SK-N-DZ (cell line): Measurements from ENCODE around the gene CNNM2.
"Not testable (repeated sequence)": the region's sequence is repeated elsewhere in the genome, so short reads cannot be mapped to it uniquely, and the experiment has no call there.

Experiments
- DNase-seq: peaks from one replicate; pipeline ENCODE4 v3.0.0-alpha.2; 2015; ENCODE audit warnings: low spot score

The CNNM2 gene

DNA sequence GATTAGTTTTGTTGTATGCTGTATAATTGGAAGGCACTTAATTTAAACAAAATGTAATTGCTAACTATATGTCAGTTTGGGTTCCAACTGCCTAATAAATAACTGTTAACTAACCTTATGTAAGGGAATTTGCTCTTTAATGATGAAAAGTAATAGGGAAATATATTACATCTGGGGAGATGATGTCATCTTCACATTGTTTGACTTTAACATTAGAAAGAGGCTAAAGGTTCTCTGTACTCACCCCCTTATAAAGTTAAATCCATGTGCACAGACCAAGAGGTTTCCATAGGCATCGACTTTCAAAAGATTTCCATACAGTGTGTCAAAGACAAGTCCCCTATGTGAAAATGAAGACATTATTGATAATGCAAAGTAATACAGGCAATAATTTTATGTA is 187.4 kb downstream of the CNNM2 start:
- DNase-seq: no peak

DNA sequence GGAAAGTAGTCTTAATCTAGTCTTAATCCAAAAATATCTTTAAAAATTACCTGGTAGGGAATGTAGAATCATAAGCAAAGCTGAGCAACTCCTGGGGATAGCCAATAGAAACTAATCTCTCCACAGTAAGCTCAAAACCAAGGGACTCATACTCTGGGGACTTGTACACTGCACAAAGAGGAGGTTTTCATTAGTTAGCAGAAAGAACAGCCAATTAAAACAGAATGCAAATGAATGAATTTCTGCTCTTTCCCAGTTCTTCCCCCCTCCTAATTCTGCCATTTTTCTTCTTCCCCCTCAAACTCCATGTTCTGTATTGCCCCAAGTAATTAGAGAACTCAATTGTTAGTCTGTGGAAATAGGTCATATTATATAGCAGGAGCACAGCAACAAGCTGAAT is 188.4 kb downstream of the CNNM2 start:
- DNase-seq: no peak

DNA sequence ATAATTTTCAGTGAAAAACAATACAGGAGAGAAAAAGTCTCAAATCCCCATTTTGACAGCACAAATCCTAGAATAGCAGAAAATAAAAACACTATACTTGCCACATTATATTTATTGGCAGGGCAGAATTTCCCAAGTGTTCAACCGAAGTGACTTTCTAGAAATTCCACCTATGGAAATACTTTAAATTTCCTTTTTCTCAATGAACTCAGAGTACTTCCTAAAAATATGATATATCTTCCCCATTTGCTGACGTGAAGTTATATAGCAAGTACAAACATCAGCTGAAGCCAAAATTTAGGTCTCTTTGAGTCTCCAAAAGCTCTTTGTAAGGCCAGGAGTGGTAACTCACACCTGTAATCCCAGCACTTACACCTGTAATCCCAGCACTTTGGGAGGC is 191.7 kb downstream of the CNNM2 start:
- DNase-seq: no peak

DNA sequence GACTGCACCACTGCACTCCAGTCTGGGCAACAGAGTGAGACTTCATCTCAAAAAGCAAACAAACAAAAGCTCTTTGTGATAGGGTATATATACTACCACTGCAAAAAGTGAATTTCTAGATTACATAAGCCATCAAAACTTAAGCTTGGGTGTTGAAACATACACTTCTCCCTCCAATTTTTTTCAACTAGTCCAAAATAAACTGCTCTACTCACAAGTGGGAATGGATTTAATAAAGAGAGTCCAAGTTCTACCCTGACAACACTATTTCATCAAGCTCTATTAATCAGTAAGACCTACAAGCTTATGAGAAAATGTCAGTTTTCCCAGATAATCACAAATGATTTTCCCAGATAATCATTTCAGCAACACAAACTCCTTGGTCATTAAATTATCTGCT is 192.3 kb downstream of the CNNM2 start:
- no peak for DNase-seq

DNA sequence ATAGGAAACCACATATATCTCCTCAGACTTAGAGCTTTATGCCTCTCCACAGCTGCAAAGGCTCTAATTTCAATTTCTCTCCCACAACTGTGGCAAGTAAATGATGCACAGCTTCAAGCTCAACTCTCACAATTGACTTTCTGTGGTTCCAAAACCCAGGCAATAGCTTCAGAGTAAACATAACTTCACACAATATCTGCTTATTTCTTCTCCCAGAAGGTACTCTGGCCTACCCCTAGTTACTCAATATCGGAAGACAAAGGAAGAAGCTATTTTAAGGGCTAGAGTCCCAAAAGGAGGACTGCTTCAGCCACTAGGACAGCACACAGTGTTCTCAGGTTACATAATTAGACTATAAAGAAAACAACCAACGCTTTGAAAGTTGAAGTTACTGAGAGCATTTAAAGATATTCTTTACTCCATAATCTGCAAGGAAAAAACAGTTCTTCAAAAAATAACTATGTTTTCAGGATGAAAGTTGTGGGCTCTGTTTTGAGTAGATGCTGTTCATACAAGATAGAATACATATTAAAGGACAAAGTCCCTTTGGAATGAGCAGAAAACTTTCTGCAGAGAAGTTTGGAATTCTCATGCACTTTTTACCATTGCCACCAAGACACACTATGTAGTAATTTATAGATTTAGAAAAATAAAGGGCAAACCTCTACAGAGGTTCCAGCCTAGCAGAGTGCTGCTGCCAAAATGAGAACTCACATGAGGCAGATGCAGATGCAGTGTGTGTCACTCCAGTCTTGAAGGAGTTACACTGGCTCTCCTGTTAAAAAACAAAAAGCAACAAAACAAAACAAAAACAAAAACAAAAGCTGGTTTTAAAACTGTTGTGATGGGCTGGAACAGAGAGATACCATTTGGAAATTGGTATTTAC is 193.2 kb downstream of the CNNM2 start:
- DNase-seq: no peak

DNA sequence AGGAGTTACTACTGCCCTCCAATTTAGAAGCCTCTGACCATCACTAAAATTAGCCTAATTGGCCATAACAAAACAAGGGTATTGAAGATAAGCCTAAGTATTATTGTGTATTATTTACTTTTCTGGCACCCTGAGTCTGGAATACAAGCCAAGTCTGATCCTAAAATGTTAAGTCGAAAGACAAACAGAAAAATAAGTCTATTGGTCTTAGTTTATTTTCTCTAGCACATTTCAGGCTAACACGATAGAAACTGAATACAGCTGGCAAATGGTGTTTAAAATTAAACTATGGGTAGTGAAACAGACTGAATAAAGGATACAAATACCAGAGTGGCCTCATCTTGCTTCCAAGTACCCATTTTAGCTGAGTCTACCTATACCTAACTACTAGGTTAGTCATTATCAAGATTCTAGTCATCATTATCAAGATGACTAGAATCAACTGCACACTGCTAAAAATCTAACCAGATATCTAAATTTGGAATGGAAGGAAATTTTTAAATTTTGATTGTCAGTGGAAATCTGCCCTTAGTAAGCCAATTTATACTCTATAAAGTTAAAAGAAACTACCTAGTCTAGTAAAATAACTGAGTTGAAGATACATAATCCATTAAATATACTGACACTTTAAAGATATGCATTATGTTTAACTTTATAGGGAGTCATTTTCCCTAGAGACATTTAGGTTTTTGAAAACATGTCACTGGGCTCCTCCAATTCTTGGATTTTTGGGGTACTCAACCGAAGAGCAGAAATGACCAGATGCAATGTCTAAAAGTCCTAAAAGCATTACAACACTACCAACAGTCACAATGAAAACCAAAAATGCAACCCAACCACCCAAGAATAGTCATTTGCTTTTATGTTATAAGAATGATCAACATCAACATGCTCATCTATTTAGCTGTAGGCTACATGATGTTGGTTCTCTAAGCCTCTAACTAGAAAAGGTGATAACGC is 194.1 kb downstream of the CNNM2 start:
- DNase-seq: no peak

DNA sequence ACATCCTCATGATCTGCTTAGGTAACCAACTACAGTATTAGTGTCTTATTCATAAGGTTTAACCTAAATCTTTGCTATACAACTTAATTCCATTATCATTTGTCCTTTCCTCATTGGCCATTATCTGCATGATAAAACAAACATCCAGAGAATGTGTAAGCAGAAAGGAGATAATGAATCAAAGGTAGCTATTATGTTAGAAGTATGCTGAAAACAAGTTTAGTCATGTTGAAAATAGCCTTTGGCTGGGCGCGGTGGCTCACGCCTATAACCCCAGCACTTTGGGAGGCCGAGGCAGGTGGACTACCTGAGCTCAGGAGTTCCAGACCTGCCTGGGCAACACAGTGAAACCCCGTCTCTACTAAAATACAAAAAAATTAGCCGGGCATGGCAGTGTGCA is 196.8 kb downstream of the CNNM2 start:
- DNase-seq: no peak

DNA sequence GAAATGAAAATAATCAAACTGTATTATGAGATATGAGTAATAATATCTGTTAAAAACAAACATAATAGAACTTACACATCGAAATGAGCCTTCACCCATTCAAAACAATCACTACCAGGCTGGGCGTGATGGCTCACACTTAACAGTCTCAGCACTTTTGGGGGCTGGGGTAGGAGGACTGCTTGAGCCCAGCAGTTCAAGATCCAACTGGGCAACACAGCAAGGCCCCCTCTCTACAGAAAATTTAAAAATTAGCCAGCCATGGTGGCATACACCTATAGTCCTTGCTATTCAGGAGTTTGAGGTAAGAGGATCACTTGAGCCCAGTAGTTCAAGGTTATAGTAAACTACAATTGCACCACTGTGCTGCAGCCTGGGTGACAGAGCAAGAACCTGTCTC is 199.2 kb downstream of the CNNM2 start:
- DNase-seq: no peak

DNA sequence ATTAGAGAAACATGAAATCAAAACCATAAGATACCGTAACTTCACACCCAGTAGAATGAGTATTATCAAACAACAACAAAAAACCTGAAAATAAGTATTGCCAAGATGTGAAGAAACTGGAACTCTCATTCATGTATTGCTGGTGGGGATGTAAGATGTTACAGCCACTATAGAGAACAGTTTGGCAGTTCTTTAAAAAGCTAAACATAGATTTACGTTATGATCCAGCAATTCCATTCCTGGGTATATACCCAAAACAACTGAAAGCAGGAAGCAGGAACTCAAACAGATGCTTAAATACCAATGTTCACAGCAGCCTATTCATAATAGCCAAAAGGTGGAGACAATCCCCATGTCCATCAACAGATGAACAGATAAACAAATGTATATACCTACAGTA is 202.5 kb downstream of the CNNM2 start:
- DNase-seq: no peak

DNA sequence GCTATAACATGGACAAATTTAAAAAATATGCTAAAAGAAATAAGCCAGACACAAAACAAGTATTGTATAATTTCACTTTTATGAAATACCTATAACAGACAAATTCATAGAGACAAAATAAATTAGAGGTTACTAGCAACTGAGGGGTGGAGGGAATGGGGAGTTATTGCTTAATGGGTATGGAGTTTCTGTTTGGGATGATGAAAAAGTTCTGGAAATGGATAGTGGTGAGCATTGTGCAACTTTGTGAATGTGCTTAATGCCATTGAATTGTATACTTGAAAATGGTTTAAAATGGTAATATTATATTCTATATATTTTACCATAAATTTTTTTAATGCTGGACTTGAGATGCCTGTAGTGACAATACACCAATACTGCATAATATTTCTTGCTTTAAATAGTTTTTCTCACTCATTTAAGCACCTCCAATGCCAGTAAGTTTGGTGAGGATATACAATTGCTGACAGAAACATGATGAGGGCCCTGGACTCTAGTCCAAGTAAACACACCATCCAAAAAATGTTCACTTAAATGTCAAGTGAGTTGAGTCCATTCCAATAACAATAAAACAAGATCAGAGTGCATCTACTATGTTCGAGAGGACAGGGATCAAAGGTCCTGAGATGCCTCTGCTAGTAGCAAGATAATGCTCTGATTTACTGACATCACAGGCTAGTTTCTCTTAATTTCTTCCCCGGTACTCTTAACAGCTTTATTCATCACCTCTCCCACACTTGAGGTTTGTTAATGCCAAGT is 203.1 kb downstream of the CNNM2 start:
- DNase-seq: no peak

DNA sequence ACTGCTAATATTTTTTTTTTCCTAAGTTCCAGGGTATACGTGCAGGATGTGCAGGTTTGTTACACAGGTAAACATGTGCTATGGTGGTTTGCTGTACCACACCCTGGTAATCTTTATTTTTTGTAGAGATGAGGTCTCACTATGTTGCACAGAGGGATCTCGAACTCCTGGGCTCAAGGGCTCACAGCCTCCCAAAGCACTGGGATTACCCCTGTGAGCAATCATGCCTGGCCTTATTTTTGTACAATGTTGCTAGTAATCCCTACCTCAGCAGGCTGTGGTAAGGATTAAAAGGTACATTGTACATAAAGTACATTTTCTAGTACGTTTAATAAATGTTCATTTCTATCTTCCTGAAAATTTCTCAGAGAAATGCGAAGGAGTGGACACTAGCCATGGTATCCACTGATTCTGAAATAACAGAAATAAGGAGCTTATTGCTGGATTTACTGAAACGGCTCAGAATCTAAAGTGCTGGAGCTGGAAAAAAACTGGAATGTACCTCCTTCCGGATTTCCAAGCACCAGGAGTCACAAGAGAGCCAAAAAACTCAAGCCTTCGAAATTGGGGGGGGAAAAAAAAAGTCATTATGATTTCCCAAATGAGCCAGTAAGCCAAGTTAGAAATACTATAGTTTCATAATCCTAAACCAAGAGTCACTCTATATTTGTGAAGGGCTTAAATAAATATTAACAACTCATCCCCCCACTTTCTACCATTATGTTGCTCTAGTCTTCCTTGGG is 205.4 kb downstream of the CNNM2 start:
- no peak for DNase-seq

DNA sequence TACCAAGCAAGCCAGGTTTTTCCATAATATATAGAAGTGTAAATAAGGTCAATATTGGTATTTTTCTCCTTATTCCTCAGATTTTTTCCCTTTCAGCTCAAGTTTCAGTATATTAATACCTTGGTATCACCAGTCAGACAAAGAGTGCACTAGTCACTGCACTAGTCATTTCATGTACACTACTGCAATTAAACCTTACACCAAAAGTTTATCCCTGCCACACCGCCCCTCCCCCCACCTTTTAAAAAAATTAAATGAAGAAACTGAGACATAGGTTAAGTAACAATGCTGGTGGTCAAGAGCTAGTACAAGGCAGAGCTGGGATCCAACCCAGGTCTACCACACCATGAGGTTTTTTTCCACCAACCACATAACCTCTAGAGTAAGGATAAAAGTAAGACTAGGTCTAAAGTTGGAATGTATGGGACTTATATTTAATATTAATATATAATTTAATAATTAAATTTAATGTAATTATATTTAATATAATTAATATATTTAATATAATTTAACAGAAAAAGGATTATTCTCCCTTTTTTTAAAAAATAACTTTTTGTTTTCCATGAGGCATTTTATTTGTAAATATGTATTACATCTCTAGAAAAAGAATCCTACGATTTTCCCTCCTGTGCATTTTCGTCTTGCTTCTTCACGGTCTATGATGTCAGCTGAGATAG is 206.5 kb downstream of the CNNM2 start:
- no peak for DNase-seq

DNA sequence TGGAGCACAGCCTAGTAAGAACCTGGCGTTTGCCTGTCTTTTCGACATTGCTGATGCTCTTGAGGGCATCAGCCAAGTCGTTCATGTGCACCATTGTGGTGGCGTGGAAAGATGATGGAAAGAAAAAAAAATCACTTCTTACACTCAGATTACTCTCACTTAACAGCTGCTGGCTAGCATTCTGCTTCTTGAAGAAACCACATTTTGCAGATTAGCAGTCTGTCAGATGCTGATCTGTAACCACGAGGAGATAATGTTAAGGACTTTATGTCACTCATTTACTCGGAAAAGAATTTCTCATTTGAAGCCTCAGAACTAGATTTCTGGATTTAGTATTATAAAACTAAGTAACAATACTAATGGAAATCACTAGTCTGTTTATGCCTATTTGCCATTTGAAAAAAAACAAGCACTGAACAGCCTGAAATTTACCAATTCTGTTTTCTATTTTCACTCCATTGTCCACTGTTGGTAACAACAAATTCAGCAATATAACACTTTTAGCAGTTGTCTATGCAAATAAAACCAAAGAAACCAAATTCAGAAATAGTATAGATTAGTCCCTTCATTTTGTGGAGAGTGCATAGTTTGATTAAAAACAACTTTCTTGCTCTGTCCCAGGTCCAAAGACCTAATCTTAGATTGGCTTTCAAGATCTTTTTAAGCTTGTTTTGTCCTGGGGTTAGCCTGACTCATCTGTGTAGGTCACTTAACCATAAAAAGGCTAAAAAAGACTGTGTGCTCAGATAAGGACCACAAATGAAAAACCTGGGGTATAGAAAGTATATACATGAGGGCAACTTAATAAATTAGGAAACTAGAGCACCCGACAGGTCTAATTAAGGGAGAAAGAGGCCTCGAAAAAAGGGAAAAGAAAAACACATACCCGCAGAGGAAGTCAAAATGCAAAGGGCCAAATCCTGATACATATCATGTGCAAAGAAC is 207.5 kb downstream of the CNNM2 start:
- DNase-seq: no peak

DNA sequence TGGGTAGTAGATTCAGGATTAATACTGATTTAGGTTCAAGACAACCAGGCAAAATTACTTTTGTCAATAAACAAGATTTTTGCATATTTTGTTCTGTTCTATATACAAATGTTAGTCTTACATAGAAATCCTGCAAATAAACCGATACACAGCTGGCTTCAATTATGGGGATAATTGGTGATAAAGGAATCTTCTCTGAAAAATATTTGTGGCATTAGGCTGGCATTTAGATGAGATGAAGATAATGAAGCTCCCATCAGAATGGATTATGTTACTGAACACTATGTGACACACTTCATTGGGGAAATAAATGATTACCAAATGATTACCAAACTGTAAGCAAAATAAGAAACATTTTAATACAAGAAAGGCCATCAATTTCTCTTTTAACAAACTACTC is 209.1 kb downstream of the CNNM2 start:
- no peak for DNase-seq

DNA sequence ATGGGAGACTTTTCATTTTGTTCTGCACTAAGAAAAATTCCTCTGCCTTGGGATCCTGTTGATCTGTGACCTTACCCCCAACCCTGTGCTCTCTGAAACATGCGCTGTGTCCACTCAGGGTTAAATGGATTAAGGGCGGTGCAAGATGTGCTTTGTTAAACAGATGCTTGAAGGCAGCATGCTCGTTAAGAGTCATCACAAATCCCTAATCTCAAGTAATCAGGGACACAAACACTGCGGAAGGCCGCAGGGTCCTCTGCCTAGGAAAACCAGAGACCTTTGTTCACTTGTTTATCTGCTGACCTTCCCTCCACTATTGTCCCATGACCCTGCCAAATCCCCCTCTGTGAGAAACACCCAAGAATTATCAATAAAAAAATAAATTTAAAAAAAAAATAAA is 212.1 kb downstream of the CNNM2 start:
- DNase-seq: not testable (repeated sequence)

DNA sequence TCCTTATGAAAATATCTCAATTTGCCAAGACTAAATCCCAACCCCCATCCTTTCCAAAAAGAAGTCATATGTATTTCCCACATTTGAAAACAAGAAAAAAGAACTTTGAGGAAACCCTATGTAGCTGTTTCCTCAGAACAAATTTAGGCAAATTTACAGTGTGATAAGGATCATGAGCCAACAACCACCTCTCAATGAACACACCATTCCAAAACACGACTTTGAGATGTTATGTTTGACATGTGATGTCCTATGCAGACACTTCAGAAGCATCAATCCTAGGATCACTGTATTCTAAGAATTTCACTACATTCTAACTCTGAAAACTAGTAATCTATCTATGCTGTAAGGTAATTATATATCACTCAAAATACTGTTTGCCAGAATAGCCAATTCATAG is 212.8 kb downstream of the CNNM2 start:
- no peak for DNase-seq

DNA sequence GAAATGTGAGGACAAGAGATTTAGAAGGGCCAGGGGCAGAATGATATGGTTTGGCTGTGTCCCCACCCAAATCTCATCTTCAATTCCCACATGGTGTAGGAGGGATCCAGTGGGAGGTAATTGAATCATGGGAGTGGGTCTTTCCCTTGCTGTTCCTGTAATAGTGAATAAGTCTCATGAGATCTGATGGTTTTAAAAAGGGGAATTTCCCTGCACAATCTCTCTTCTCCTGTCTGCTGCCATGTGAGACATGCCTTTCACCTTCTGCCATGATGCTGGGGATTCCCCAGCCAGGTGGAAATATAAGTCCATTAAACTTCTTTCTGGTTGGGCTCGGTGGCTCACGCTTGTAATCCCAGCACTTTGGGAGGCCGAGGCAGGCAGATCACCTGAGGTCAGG is 217.1 kb downstream of the CNNM2 start:
- DNase-seq: not testable (repeated sequence)

DNA sequence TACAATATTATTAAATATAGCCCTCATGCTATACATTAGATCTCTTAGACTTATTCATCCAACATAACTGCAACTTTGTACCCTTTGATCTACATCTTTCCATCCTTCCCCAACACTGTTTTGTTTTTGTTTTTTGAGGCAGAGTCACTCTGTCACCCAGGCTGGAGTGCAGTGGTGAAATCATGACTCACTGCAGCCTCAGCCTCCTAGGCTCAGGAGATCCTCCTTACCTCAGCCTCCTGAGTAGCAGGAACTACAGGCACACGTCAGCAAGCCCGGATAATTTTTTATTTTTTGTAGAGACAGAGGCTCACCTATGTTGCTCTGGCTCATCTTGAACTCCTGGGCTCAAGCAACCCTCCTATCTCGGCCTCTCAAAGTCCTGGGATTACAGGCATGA is 221.7 kb downstream of the CNNM2 start:
- no peak for DNase-seq
